Renal cortex interstitium (tissue), 11 donors: ENCODE measurements around the gene CCDC12. TPM values are rescaled to one million over a fixed set of nuclear protein-coding genes. Genes with fewer than 3 reads are reported as not detected.

Source experiments
- DNase-seq, 11 donors: peaks; one replicate each; pipeline ENCODE4 v3.0.0-alpha.2; 2013; ENCODE audit warnings: low read depth in 9 of 11, low spot score in 4 of 11; ENCODE audit errors: extremely low read depth in 1 of 11
- polyA plus RNA-seq, 3 donors: library from polyadenylated mRNA; unstranded; fragments of 120-200 nt; gene quantifications; one replicate each; pipeline ENCODE4 v1.2.1, GENCODE V29; 2013; ENCODE audit not compliant: insufficient read length in 3 of 3

The CCDC12 gene
- polyA plus RNA-seq, 3 donors: 47.5 to 56.0 (median 53.5) TPM

GRCh38 chr3:46905213-46905560 is 71.4 kb downstream of the CCDC12 start:
- no peak for DNase-seq

GRCh38 chr3:46904303-46905212 is 72.0 kb downstream of the CCDC12 start:
- no peak for DNase-seq

- DNase-seq: no peak
Observed at GRCh38 chr3:46903341-46904302, 72.9 kb downstream of the CCDC12 start.

GRCh38 chr3:46902188-46902631 is 74.3 kb downstream of the CCDC12 start:
- DNase-seq: no peak

- DNase-seq: no peak
Observed at GRCh38 chr3:46901591-46902187, 74.9 kb downstream of the CCDC12 start.

- DNase-seq: no peak
Observed at GRCh38 chr3:46901061-46901460, 75.5 kb downstream of the CCDC12 start.

- DNase-seq: no peak
Observed at GRCh38 chr3:46900356-46900755, 76.2 kb downstream of the CCDC12 start.

- no peak for DNase-seq
Observed at GRCh38 chr3:46900007-46900292, 76.6 kb downstream of the CCDC12 start.

- no peak for DNase-seq
Observed at GRCh38 chr3:46899151-46900006, 77.2 kb downstream of the CCDC12 start.

GRCh38 chr3:46898321-46899150 is 78.0 kb downstream of the CCDC12 start:
- no peak for DNase-seq

GRCh38 chr3:46897829-46898320 is 78.7 kb downstream of the CCDC12 start:
- DNase-seq: no peak

- DNase-seq: no peak
Observed at GRCh38 chr3:46897031-46897430, 79.5 kb downstream of the CCDC12 start.

GRCh38 chr3:46896386-46896785 is 80.2 kb downstream of the CCDC12 start:
- no peak for DNase-seq

- DNase-seq: no peak
Observed at GRCh38 chr3:46895761-46896160, 80.8 kb downstream of the CCDC12 start.

- DNase-seq: no peak
Observed at GRCh38 chr3:46895204-46895660, 81.3 kb downstream of the CCDC12 start.

GRCh38 chr3:46894256-46894655 is 82.3 kb downstream of the CCDC12 start:
- no peak for DNase-seq

GRCh38 chr3:46893763-46894162 is 82.8 kb downstream of the CCDC12 start:
- no peak for DNase-seq
